ENCODE measurements around the gene ZDHHC15.
"Not testable (repeated sequence)": the region's sequence is repeated elsewhere in the genome, so short reads cannot be mapped to it uniquely, and the experiment has no call there.

The ZDHHC15 gene, protein sequence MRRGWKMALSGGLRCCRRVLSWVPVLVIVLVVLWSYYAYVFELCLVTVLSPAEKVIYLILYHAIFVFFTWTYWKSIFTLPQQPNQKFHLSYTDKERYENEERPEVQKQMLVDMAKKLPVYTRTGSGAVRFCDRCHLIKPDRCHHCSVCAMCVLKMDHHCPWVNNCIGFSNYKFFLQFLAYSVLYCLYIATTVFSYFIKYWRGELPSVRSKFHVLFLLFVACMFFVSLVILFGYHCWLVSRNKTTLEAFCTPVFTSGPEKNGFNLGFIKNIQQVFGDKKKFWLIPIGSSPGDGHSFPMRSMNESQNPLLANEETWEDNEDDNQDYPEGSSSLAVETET

DNA sequence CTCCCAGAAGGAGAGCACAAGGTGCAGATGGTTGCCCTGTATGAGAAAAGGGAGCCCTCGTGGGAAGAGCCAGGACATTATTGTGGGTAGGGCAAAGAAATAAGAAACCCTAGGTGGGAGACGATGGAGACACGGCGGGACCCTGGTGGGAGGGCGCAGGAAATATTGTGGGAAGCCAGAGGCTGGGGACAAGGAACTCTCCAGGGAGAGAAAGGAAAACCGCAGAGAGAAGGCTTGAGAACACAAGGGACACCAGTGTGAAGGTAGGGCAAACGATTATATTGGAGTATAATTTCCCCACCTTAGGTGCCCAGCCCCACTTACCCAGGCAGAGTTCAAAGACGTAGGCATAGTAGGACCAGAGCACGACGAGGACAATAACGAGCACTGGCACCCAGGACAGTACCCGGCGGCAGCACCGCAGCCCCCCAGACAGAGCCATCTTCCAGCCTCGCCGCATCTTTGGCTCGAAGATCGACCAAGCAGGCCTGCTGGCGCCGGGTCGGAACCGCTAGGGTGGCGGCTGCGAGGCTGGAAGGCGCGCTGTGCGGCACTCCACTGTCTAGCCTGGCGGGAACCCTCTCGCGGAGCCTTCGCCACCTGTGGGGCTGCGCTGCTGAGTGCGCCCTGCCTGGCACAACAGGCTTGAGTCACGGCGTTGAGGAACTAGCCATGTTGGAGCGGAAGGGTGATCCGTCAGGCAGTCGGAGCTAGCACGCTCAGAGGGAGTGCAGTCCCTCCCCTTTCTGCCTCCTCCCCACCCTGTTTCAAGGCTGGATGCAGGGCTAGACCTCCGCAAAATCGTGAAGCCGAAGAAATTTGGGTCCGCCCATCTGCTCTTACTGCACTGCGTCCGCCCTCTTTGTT is at the start of gene ZDHHC15:
Gene ZDHHC15 (minus strand): TSS at position 473 of the 867 bp plus-strand sequence. CDS start 13 bp downstream, at position 460.
- H3K4me3 ChIP-seq (ENCODE audit: low read depth, low read length) = peak within 1 kb of the TSS; percentile 74
- H3K9ac ChIP-seq (ENCODE audit: low read depth, low read length) = peak within 1 kb of the TSS; percentile 52
- H3K36me3 ChIP-seq (ENCODE audit: control insufficient read depth, insufficient read depth, low read length) = no peaks in the 10 kb centered on the region
- no peaks in the 10 kb centered on the region for H3K27me3 ChIP-seq (ENCODE audit: control insufficient read depth, insufficient read depth, low read length)
- H3K4me1 ChIP-seq (ENCODE audit: control insufficient read depth, insufficient read depth, low read length) = 0 out of 2 replicates have a peak, but pooled peaks cover 7% of the 10 kb centered on the region
- H3K27ac ChIP-seq (ENCODE audit: low read depth, low read length) = peak within 1 kb of the TSS; percentile 65
- H3K9me3 ChIP-seq (ENCODE audit: control insufficient read depth, insufficient read depth, low read length) = peaks cover 33% of the 10 kb centered on the region

GRCh38 chrX:75560544-75560943 is 37.7 kb upstream of the ZDHHC15 start:
- not testable (repeated sequence) for H3K36me3 ChIP-seq (ENCODE audit: control insufficient read depth, insufficient read depth, low read length); H3K9ac ChIP-seq (ENCODE audit: low read depth, low read length); H3K9me3 ChIP-seq (ENCODE audit: control insufficient read depth, insufficient read depth, low read length); H3K4me1 ChIP-seq (ENCODE audit: control insufficient read depth, insufficient read depth, low read length); H3K27me3 ChIP-seq (ENCODE audit: control insufficient read depth, insufficient read depth, low read length); H3K27ac ChIP-seq (ENCODE audit: low read depth, low read length); H3K4me3 ChIP-seq (ENCODE audit: low read depth, low read length)

- Histone ChIP-seq H3K27ac (ENCODE audit: low read depth, low read length) (no peak overlapping the region), H3K4me3 (ENCODE audit: low read depth, low read length) (no peak overlapping the region), H3K9ac (ENCODE audit: low read depth, low read length) (no peak overlapping the region), H3K9me3 (ENCODE audit: control insufficient read depth, insufficient read depth, low read length) (peaks cover 41% of the 10 kb centered on the region), H3K36me3 (ENCODE audit: control insufficient read depth, insufficient read depth, low read length) (no peaks in the 10 kb centered on the region), H3K27me3 (ENCODE audit: control insufficient read depth, insufficient read depth, low read length) (no peaks in the 10 kb centered on the region), H3K4me1 (ENCODE audit: control insufficient read depth, insufficient read depth, low read length) (no peaks in the 10 kb centered on the region)
Observed at GRCh38 chrX:75547783-75548182, 24.9 kb upstream of the ZDHHC15 start.

DNA sequence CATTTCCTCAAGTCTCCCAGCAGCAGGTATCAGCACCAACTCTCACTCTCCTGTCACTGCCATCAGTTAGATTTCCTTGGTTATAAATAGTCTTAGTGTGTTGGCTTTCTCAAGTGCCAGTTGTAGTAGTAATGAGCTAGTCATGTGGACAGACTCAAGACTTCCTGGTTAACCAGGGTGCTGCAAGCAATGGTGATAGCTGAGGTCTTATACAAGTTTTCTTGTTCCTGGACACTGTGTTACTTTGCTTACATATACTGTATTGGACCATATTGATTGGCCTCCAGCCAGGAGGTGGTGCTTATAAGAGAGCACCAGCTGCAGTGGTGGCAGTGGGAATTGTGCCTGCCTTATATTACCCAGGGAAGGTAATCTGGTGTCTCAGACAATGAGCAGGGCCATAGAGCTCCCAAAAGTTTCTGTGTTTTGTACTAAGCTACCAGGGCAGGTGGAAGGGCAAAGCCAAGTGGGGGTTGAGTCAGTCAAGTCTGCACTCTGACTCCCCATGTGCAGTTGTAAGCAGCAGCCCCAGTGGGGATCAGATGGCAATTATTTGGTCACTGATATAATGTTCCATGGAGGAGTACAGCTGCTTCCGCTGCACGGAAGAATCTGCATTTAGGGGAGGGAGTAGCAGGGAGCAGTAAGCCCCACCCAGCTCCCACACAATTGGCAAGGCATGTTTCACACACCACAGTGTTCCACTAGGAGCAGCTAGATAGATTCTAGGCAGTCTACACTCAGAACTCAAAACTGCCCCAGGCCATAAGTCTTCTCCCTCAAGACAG is 24.1 kb upstream of the ZDHHC15 start:
- no peak overlapping the region for H3K4me3 ChIP-seq (ENCODE audit: low read depth, low read length)
- no peak overlapping the region for H3K27ac ChIP-seq (ENCODE audit: low read depth, low read length)
- peaks cover 49% of the 10 kb centered on the region for H3K9me3 ChIP-seq (ENCODE audit: control insufficient read depth, insufficient read depth, low read length)
- no peaks in the 10 kb centered on the region for H3K27me3 ChIP-seq (ENCODE audit: control insufficient read depth, insufficient read depth, low read length)
- no peak overlapping the region for H3K9ac ChIP-seq (ENCODE audit: low read depth, low read length)
- H3K4me1 ChIP-seq (ENCODE audit: control insufficient read depth, insufficient read depth, low read length) = no peaks in the 10 kb centered on the region
- no peaks in the 10 kb centered on the region for H3K36me3 ChIP-seq (ENCODE audit: control insufficient read depth, insufficient read depth, low read length)

- Histone ChIP-seq H3K9me3 (ENCODE audit: control insufficient read depth, insufficient read depth, low read length) (peaks cover 49% of the 10 kb centered on the region), H3K4me1 (ENCODE audit: control insufficient read depth, insufficient read depth, low read length) (no peaks in the 10 kb centered on the region), H3K36me3 (ENCODE audit: control insufficient read depth, insufficient read depth, low read length) (no peaks in the 10 kb centered on the region), H3K27ac (ENCODE audit: low read depth, low read length) (no peak overlapping the region), H3K9ac (ENCODE audit: low read depth, low read length) (no peak overlapping the region), H3K4me3 (ENCODE audit: low read depth, low read length) (no peak overlapping the region), H3K27me3 (ENCODE audit: control insufficient read depth, insufficient read depth, low read length) (no peaks in the 10 kb centered on the region)
Observed at GRCh38 chrX:75544786-75545185, 21.9 kb upstream of the ZDHHC15 start.

GRCh38 chrX:75483933-75484332 is 38.9 kb downstream of the ZDHHC15 start:
- no peaks in the 10 kb centered on the region for H3K27me3 ChIP-seq (ENCODE audit: control insufficient read depth, insufficient read depth, low read length)
- H3K9ac ChIP-seq (ENCODE audit: low read depth, low read length) = no peak overlapping the region
- H3K9me3 ChIP-seq (ENCODE audit: control insufficient read depth, insufficient read depth, low read length) = peaks cover 59% of the 10 kb centered on the region
- H3K27ac ChIP-seq (ENCODE audit: low read depth, low read length) = no peak overlapping the region
- no peaks in the 10 kb centered on the region for H3K4me1 ChIP-seq (ENCODE audit: control insufficient read depth, insufficient read depth, low read length)
- H3K36me3 ChIP-seq (ENCODE audit: control insufficient read depth, insufficient read depth, low read length) = no peaks in the 10 kb centered on the region
- no peak overlapping the region for H3K4me3 ChIP-seq (ENCODE audit: low read depth, low read length)

DNA sequence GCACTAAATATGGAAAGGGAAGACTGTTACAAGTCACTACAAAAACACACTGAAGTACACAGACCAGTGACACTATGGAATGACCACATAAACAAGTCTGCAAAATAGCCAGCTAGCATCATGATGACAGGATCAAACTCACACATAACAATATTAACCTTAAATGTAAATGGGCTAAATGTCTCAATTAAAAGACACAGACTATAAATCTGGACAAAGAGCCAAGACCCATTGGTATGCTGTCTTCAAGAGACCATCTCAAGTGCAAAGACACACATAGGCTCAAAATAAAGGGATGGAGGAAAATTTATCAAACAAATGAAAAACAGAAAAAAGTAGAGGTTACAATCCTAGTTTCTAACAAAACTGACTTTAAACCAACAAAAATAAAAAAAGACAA is 61.1 kb downstream of the ZDHHC15 start:
- H3K27ac ChIP-seq (ENCODE audit: low read depth, low read length); H3K9ac ChIP-seq (ENCODE audit: low read depth, low read length): not testable (repeated sequence)

GRCh38 chrX:75421688-75422230 is 101.1 kb downstream of the ZDHHC15 start:
- Histone ChIP-seq H3K4me3 (ENCODE audit: low read depth, low read length) (no peak overlapping the region), H3K9ac (ENCODE audit: low read depth, low read length) (no peak overlapping the region), H3K27ac (ENCODE audit: low read depth, low read length) (no peak overlapping the region), H3K36me3 (ENCODE audit: control insufficient read depth, insufficient read depth, low read length) (no peaks in the 10 kb centered on the region), H3K4me1 (ENCODE audit: control insufficient read depth, insufficient read depth, low read length) (no peaks in the 10 kb centered on the region), H3K9me3 (ENCODE audit: control insufficient read depth, insufficient read depth, low read length) (peaks cover 39% of the 10 kb centered on the region), H3K27me3 (ENCODE audit: control insufficient read depth, insufficient read depth, low read length) (no peaks in the 10 kb centered on the region)

More for the DNA sequence above, 61.1 kb downstream of the ZDHHC15 start:
- H3K27me3 ChIP-seq (ENCODE audit: control insufficient read depth, insufficient read depth, low read length); H3K36me3 ChIP-seq (ENCODE audit: control insufficient read depth, insufficient read depth, low read length); H3K4me1 ChIP-seq (ENCODE audit: control insufficient read depth, insufficient read depth, low read length); H3K4me3 ChIP-seq (ENCODE audit: low read depth, low read length): not testable (repeated sequence)
- H3K9me3 ChIP-seq (ENCODE audit: control insufficient read depth, insufficient read depth, low read length) = peaks cover 53% of the 10 kb centered on the region

DNA sequence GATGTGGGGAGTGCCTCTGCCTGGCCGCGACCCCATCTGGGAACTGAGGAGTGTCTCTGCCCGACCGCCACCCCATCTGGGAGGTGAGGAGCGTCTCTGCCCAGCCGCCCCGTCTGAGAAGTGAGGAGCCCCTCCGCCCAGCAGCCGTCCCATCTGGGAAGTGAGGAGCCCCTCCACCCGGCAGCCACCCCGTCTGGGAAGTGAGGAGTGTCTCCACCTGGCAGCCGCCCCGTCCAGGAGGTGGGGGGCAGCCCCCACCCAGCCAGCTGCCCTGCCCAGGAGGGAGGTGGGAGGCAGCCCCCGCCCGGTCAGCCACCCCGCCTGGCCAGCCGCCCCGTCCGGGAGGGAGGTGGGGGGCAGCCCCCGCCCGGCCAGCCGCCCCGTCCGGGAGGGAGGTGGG is 115.7 kb downstream of the ZDHHC15 start:
- not testable (repeated sequence) for H3K9ac ChIP-seq (ENCODE audit: low read depth, low read length); H3K27ac ChIP-seq (ENCODE audit: low read depth, low read length); H3K27me3 ChIP-seq (ENCODE audit: control insufficient read depth, insufficient read depth, low read length); H3K4me3 ChIP-seq (ENCODE audit: low read depth, low read length); H3K36me3 ChIP-seq (ENCODE audit: control insufficient read depth, insufficient read depth, low read length); H3K4me1 ChIP-seq (ENCODE audit: control insufficient read depth, insufficient read depth, low read length)
- H3K9me3 ChIP-seq (ENCODE audit: control insufficient read depth, insufficient read depth, low read length) = peaks cover 57% of the 10 kb centered on the region

DNA sequence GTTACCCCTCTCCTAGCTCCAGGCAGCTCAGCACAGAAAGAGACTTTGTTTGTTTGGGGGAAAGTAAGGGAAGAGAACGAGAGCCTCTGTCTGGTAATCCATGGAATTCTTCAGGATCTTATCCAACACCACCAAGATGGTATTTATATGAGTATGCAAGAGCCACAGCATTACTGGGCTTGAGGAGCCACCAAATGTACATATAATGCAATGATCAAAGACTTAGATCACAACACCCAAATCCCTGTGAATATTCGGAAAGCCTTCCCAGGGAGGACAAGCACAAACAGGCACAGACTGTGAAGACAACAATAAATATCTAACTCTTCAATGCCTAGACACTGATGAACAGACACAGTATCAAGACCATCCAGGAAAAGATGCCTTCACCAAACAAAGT is 132.4 kb downstream of the ZDHHC15 start:
- no peaks in the 10 kb centered on the region for H3K27me3 ChIP-seq (ENCODE audit: control insufficient read depth, insufficient read depth, low read length)
- H3K4me3 ChIP-seq (ENCODE audit: low read depth, low read length) = no peak overlapping the region
- H3K9me3 ChIP-seq (ENCODE audit: control insufficient read depth, insufficient read depth, low read length) = peaks cover 57% of the 10 kb centered on the region
- no peaks in the 10 kb centered on the region for H3K36me3 ChIP-seq (ENCODE audit: control insufficient read depth, insufficient read depth, low read length)
- no peak overlapping the region for H3K9ac ChIP-seq (ENCODE audit: low read depth, low read length)
- no peaks in the 10 kb centered on the region for H3K4me1 ChIP-seq (ENCODE audit: control insufficient read depth, insufficient read depth, low read length)
- H3K27ac ChIP-seq (ENCODE audit: low read depth, low read length) = no peak overlapping the region
